ENCODE results near the gene ARPC5.

ARPC5 gene

DNA sequence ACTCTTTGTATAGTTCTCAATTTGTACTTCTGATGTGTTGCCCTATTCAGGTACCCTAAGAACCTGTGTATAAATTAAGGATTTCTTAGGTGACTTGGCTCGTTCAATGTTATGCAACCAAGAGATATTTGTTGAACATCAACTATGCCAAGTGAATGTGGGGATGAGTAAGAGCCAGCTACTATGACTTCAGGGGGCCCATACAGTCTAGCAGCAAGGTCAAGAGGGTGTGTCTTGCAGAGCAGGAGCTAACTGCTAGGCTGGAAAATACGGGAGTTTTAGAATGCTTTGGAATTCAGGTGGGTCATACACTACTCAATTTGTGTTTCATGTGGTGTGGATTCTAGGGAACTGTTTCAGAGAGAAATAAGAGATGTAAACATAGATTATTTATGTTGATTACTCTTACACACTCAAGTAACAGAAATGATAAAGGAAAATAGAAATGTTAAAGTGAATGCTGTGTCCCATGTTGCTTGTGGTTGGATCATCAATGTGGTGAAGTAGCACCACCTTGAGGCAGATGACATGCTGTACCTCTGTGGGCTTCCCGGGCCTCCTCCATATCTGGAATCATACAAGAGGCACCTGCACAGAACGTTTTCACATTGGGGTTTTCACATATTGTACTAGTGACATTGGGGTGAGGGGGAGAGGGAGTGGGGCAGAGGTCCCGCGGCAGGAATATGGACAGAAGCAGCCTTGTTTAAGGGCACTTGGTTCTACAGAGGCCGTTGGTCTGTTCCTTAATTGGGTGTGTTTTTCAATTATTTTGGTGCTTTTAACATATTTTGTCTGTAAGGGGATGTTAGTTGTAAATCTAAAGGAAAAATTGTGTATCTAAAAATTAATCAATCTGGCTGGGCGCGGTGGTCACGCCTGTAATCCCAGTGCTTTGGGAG is 12.4 kb downstream of the ARPC5 start:
- Histone ChIP-seq H3K9me2 (replicated peaks; ENCODE audit: control insufficient read depth, low read length) (no peaks in the 10 kb centered on the region), H3K36me3 (ENCODE audit: control insufficient read depth, low read length) (peaks cover 33% of the 10 kb centered on the region), H3K9me3 (ENCODE audit: control insufficient read depth, insufficient read depth, low read length) (no peaks in the 10 kb centered on the region), H3K27me3 (ENCODE audit: control insufficient read depth, low read length) (no peaks in the 10 kb centered on the region), H3K4me3 (ENCODE audit: low read length) (no peak overlapping the region), H3K4me1 (ENCODE audit: control insufficient read depth, low read length) (no peaks in the 10 kb centered on the region), H4K20me1 (ENCODE audit: control insufficient read depth, insufficient read depth, low read depth, low read length) (peaks cover 5% of the 10 kb centered on the region; the same call in 1 of the 2 replicates), H3K4me2 (ENCODE audit: low read length) (no peak overlapping the region), H3K79me2 (ENCODE audit: control insufficient read depth, low read length) (no peaks in the 10 kb centered on the region), H3F3A (ENCODE audit: control insufficient read depth, insufficient read depth) (peaks cover 10% of the 10 kb centered on the region), H3K27ac (ENCODE audit: low read depth, low read length) (no peak overlapping the region)
- TF ChIP-seq, protein P1, sequence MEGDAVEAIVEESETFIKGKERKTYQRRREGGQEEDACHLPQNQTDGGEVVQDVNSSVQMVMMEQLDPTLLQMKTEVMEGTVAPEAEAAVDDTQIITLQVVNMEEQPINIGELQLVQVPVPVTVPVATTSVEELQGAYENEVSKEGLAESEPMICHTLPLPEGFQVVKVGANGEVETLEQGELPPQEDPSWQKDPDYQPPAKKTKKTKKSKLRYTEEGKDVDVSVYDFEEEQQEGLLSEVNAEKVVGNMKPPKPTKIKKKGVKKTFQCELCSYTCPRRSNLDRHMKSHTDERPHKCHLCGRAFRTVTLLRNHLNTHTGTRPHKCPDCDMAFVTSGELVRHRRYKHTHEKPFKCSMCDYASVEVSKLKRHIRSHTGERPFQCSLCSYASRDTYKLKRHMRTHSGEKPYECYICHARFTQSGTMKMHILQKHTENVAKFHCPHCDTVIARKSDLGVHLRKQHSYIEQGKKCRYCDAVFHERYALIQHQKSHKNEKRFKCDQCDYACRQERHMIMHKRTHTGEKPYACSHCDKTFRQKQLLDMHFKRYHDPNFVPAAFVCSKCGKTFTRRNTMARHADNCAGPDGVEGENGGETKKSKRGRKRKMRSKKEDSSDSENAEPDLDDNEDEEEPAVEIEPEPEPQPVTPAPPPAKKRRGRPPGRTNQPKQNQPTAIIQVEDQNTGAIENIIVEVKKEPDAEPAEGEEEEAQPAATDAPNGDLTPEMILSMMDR (IDR thresholded peaks at IDR 0.05; ENCODE audit: low read depth, low read length, poor library complexity, severe bottlenecking) = peak; percentile 77
- no peak for TF ChIP-seq EZH2phosphoT487 (IDR thresholded peaks at IDR 0.05; ENCODE audit: borderline replicate concordance, low read length)

DNA sequence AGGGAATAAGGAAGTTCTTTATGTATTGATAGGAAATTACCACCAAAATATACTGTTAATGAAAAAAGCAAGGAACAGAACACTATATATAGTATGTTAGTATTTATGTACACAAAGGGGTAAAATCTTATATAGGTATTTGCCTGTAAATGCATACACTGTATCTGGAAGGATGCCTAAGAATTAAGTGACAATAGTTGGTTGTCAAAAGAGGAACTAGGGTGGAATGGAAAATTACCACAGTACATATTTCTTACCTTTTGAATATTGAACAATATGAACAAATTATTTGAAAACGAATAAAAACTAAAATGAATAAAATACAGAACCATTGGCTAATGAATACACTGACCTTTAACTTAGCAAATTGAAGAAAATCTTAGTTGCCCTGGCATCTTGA is 13.6 kb downstream of the ARPC5 start:
- Histone ChIP-seq H3K4me2 (ENCODE audit: low read length) (no peak overlapping the region), H3K79me2 (ENCODE audit: control insufficient read depth, low read length) (no peaks in the 10 kb centered on the region), H3K9me2 (replicated peaks; ENCODE audit: control insufficient read depth, low read length) (no peaks in the 10 kb centered on the region)

DNA sequence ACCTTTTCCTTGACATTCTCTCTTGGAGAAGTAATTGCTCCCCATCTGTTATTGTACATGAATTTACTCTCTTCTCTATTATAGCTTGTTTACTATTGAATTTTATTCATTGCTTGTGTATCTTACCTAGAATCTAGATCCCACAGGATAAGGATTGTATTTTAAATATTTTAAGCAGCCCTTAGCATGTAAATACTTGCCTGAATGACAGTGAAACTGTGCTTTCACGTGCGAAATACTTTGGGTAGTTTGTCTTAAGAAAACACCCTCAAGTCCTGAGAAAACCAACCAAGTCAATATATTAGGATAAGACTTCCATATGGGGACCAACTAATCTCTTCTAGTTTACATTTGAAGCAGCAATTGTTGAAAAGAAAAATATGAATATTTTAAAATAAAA is 15.3 kb downstream of the ARPC5 start:
- H3K79me2 ChIP-seq (ENCODE audit: control insufficient read depth, low read length) = no peaks in the 10 kb centered on the region
- H3K4me3 ChIP-seq (ENCODE audit: low read length) = no peak overlapping the region
- TF ChIP-seq, protein P1 (IDR thresholded peaks at IDR 0.05; ENCODE audit: low read depth, low read length, poor library complexity, severe bottlenecking) = no peak
- TF ChIP-seq EZH2phosphoT487 (IDR thresholded peaks at IDR 0.05; ENCODE audit: borderline replicate concordance, low read length) = no peak
- H3K36me3 ChIP-seq (ENCODE audit: control insufficient read depth, low read length) = peaks cover 9% of the 10 kb centered on the region
- peaks cover 5% of the 10 kb centered on the region for H3F3A ChIP-seq (ENCODE audit: control insufficient read depth, insufficient read depth)
- H3K4me1 ChIP-seq (ENCODE audit: control insufficient read depth, low read length) = no peaks in the 10 kb centered on the region
- H4K20me1 ChIP-seq (ENCODE audit: control insufficient read depth, insufficient read depth, low read depth, low read length) = peaks cover 2% of the 10 kb centered on the region; the same call in 1 of the 2 replicates
- no peak overlapping the region for H3K4me2 ChIP-seq (ENCODE audit: low read length)
- H3K9me3 ChIP-seq (ENCODE audit: control insufficient read depth, insufficient read depth, low read length) = no peaks in the 10 kb centered on the region
- H3K27me3 ChIP-seq (ENCODE audit: control insufficient read depth, low read length) = no peaks in the 10 kb centered on the region
- no peaks in the 10 kb centered on the region for H3K9me2 ChIP-seq (replicated peaks; ENCODE audit: control insufficient read depth, low read length)
- no peak overlapping the region for H3K27ac ChIP-seq (ENCODE audit: low read depth, low read length)

More for the DNA sequence above, 13.6 kb downstream of the ARPC5 start:
- Histone ChIP-seq H3K4me1 (ENCODE audit: control insufficient read depth, low read length) (no peaks in the 10 kb centered on the region), H3F3A (ENCODE audit: control insufficient read depth, insufficient read depth) (peaks cover 9% of the 10 kb centered on the region), H3K36me3 (ENCODE audit: control insufficient read depth, low read length) (peaks cover 26% of the 10 kb centered on the region), H3K27ac (ENCODE audit: low read depth, low read length) (no peak overlapping the region), H3K4me3 (ENCODE audit: low read length) (no peak overlapping the region), H4K20me1 (ENCODE audit: control insufficient read depth, insufficient read depth, low read depth, low read length) (peaks cover 5% of the 10 kb centered on the region; the same call in 1 of the 2 replicates), H3K27me3 (ENCODE audit: control insufficient read depth, low read length) (no peaks in the 10 kb centered on the region), H3K9me3 (ENCODE audit: control insufficient read depth, insufficient read depth, low read length) (no peaks in the 10 kb centered on the region)
- TF ChIP-seq, protein P1 (IDR thresholded peaks at IDR 0.05; ENCODE audit: low read depth, low read length, poor library complexity, severe bottlenecking) = no peak
- TF ChIP-seq EZH2phosphoT487 (IDR thresholded peaks at IDR 0.05; ENCODE audit: borderline replicate concordance, low read length) = no peak

Data from DOHH2 (cell line).